ENCODE measurements around the gene VPS41. TPM values are rescaled to one million over a fixed set of nuclear protein-coding genes. Genes with fewer than 3 reads are reported as not detected.
"Not testable (repeated sequence)": the region's sequence is repeated elsewhere in the genome, so short reads cannot be mapped to it uniquely, and the experiment has no call there.

Gene VPS41
- 10 to 100 TPM; 60.6 to 61.0 TPM for total RNA-seq
- long read RNA-seq, donor 1, full-length matches to known transcripts = 11 of 17 reads
- long read RNA-seq, donor 1, partial matches to known transcripts = 3 of 17 reads
- long read RNA-seq, donor 1, other reads (novel, unspliced or antisense) = 3 of 17 reads
- long read RNA-seq, donor 2, full-length matches to known transcripts = 11 of 31 reads
- long read RNA-seq, donor 2, partial matches to known transcripts = 14 of 31 reads
- long read RNA-seq, donor 2, other reads (novel, unspliced or antisense) = 6 of 31 reads

- intact Hi-C loops (cut with DNase I) = no loop called here
- peak; percentile 86 for DNase-seq (ENCODE audit: low spot score)
Measured at GRCh38 chr7:38908759-38909335, at the start of gene VPS41. Gene VPS41 (minus strand): TSS chr7:38909191. CDS start chr7:38909174, 17 bp downstream.

- DNase-seq (ENCODE audit: low spot score) = no peak
- intact Hi-C loops (cut with DNase I) = no loop called here
Measured at GRCh38 chr7:38955892-38956291, 46.9 kb upstream of the VPS41 start.

- DNase-seq (ENCODE audit: low spot score) = no peak
- intact Hi-C loops (cut with DNase I) = no loop called here
Measured at GRCh38 chr7:38953971-38954370, 45.0 kb upstream of the VPS41 start.

GRCh38 chr7:38953227-38953626 is 44.2 kb upstream of the VPS41 start:
- no peak for DNase-seq (ENCODE audit: low spot score)
- intact Hi-C loops (cut with DNase I) = no loop called here

- DNase-seq (ENCODE audit: low spot score) = no peak
- intact Hi-C loops (cut with DNase I) = no loop called here
Measured at GRCh38 chr7:38951213-38951612, 42.2 kb upstream of the VPS41 start.

GRCh38 chr7:38950309-38950708 is 41.3 kb upstream of the VPS41 start:
- intact Hi-C loops (cut with DNase I) = no loop called here
- no peak for DNase-seq (ENCODE audit: low spot score)

GRCh38 chr7:38947541-38947940 is 38.5 kb upstream of the VPS41 start:
- DNase-seq (ENCODE audit: low spot score); intact Hi-C loops (cut with DNase I): not testable (repeated sequence)

GRCh38 chr7:38942431-38943051 is 33.5 kb upstream of the VPS41 start:
- intact Hi-C loops (cut with DNase I) = no loop called here
- DNase-seq (ENCODE audit: low spot score) = no peak

- no peak for DNase-seq (ENCODE audit: low spot score)
- intact Hi-C loops (cut with DNase I) = no loop called here
Measured at GRCh38 chr7:38940774-38941173, 31.8 kb upstream of the VPS41 start.

GRCh38 chr7:38938589-38938988 is 29.6 kb upstream of the VPS41 start:
- no peak for DNase-seq (ENCODE audit: low spot score)
- intact Hi-C loops (cut with DNase I) = loop anchor here in 1 of 2 donors (10.0 kb wide), 1 partner anchor 526 kb away; no protein-coding TSS in a partner anchor

- intact Hi-C loops (cut with DNase I) = loop anchor here in 1 of 2 donors (10.0 kb wide), 1 partner anchor 527 kb away; no protein-coding TSS in a partner anchor
- no peak for DNase-seq (ENCODE audit: low spot score)
Measured at GRCh38 chr7:38938001-38938485, 29.1 kb upstream of the VPS41 start.

- DNase-seq (ENCODE audit: low spot score) = no peak
- intact Hi-C loops (cut with DNase I) = loop anchor here in 1 of 2 donors (10.0 kb wide), 1 partner anchor 528 kb away; no protein-coding TSS in a partner anchor
Measured at GRCh38 chr7:38936641-38937040, 27.6 kb upstream of the VPS41 start.

- intact Hi-C loops (cut with DNase I) = loop anchor here in 1 of 2 donors (10.0 kb wide), 1 partner anchor 530 kb away; no protein-coding TSS in a partner anchor
- no peak for DNase-seq (ENCODE audit: low spot score)
Measured at GRCh38 chr7:38934536-38934935, 25.5 kb upstream of the VPS41 start.

GRCh38 chr7:38934051-38934450 is 25.1 kb upstream of the VPS41 start:
- intact Hi-C loops (cut with DNase I) = loop anchor here in 1 of 2 donors (10.0 kb wide), 1 partner anchor 531 kb away; no protein-coding TSS in a partner anchor
- no peak for DNase-seq (ENCODE audit: low spot score)

- intact Hi-C loops (cut with DNase I) = loop anchor here in 1 of 2 donors (10.0 kb wide), 1 partner anchor 532 kb away; no protein-coding TSS in a partner anchor
- no peak for DNase-seq (ENCODE audit: low spot score)
Measured at GRCh38 chr7:38932509-38933168, 23.6 kb upstream of the VPS41 start.

- no peak for DNase-seq (ENCODE audit: low spot score)
- intact Hi-C loops (cut with DNase I) = loop anchor here in 1 of 2 donors (10.0 kb wide), 1 partner anchor 535 kb away; no protein-coding TSS in a partner anchor
Measured at GRCh38 chr7:38929460-38930171, 20.6 kb upstream of the VPS41 start.

- intact Hi-C loops (cut with DNase I) = no loop called here
- DNase-seq (ENCODE audit: low spot score) = no peak
Measured at GRCh38 chr7:38928506-38928905, 19.5 kb upstream of the VPS41 start.

GRCh38 chr7:38927751-38928150 is 18.8 kb upstream of the VPS41 start:
- DNase-seq (ENCODE audit: low spot score) = no peak
- intact Hi-C loops (cut with DNase I) = no loop called here

GRCh38 chr7:38920731-38921130 is 11.7 kb upstream of the VPS41 start:
- DNase-seq (ENCODE audit: low spot score) = no peak
- intact Hi-C loops (cut with DNase I) = no loop called here

All from posterior vena cava (tissue), 2 donors.